DMS153 (cell line): ENCODE data around the gene SNCA.
A peak's percentile ranks its signal among the peaks of the same experiment; 100 is the strongest.

Experiments
- DNase-seq: peaks from one replicate; lab custom pipeline; 2025; lab: John Stamatoyannopoulos, UW

Gene SNCA

GRCh38 chr4:89836897-89837384, at the start of gene SNCA:
SNCA (minus strand) TSS chr4:89837161; CDS start chr4:89835667, 1,494 bp downstream.
- DNase-seq, result peak; percentile 53

GRCh38 chr4:89879215-89879614, 42.3 kb upstream of the SNCA start:
- no peak for DNase-seq

GRCh38 chr4:89878611-89879010, 41.6 kb upstream of the SNCA start:
- DNase-seq, result no peak

- DNase-seq, result no peak
Measured at GRCh38 chr4:89876548-89876947, 39.6 kb upstream of the SNCA start.

GRCh38 chr4:89871211-89871610, 34.2 kb upstream of the SNCA start:
- no peak for DNase-seq

GRCh38 chr4:89868999-89869589, 32.1 kb upstream of the SNCA start:
- DNase-seq, result no peak

GRCh38 chr4:89868276-89868675, 31.3 kb upstream of the SNCA start:
- no peak for DNase-seq

GRCh38 chr4:89863533-89863932, 26.6 kb upstream of the SNCA start:
- DNase-seq, result no peak

GRCh38 chr4:89860971-89861370, 24.0 kb upstream of the SNCA start:
- DNase-seq, result no peak

GRCh38 chr4:89855236-89855635, 18.3 kb upstream of the SNCA start:
- DNase-seq, result no peak

GRCh38 chr4:89847571-89848325, 10.8 kb upstream of the SNCA start:
- DNase-seq, result peak; percentile 36

GRCh38 chr4:89839558-89839957, 2.6 kb upstream of the SNCA start:
- DNase-seq, result no peak

GRCh38 chr4:89837993-89838390, 1.0 kb upstream of the SNCA start:
- DNase-seq, result no peak

- DNase-seq, result peak; percentile 9
Measured at GRCh38 chr4:89837385-89837992, 528 bp upstream of the SNCA start.

GRCh38 chr4:89836031-89836745, 773 bp downstream of the SNCA start:
- DNase-seq, result no peak

GRCh38 chr4:89835413-89835812, 1.5 kb downstream of the SNCA start:
- DNase-seq, result no peak

- DNase-seq, result no peak
Measured at GRCh38 chr4:89834486-89835209, 2.3 kb downstream of the SNCA start.

- DNase-seq, result no peak
Measured at GRCh38 chr4:89829470-89830138, 7.4 kb downstream of the SNCA start.

GRCh38 chr4:89823416-89823815, 13.5 kb downstream of the SNCA start:
- no peak for DNase-seq

GRCh38 chr4:89821612-89822011, 15.3 kb downstream of the SNCA start:
- DNase-seq, result no peak

- DNase-seq, result no peak
Measured at GRCh38 chr4:89820010-89820409, 17.0 kb downstream of the SNCA start.
